Stimulated activated CD4-positive, alpha-beta T cell treated with anti-CD3 and anti-CD28 coated beads, Interleukin-1b, Interleukin-23, amount 100 ng/mL, for 24 hours (primary cell): ENCODE results near the gene FSIP1.
A peak's percentile ranks its signal among the peaks of the same experiment; 100 is the strongest.

Experiments used
- DNase-seq, 4 experiments: peaks; one replicate each; pipeline ENCODE4 v3.0.0-alpha.2; 2020; ENCODE audit warnings: low read depth in 4 of 4, low spot score in 1 of 4

FSIP1 gene

DNA sequence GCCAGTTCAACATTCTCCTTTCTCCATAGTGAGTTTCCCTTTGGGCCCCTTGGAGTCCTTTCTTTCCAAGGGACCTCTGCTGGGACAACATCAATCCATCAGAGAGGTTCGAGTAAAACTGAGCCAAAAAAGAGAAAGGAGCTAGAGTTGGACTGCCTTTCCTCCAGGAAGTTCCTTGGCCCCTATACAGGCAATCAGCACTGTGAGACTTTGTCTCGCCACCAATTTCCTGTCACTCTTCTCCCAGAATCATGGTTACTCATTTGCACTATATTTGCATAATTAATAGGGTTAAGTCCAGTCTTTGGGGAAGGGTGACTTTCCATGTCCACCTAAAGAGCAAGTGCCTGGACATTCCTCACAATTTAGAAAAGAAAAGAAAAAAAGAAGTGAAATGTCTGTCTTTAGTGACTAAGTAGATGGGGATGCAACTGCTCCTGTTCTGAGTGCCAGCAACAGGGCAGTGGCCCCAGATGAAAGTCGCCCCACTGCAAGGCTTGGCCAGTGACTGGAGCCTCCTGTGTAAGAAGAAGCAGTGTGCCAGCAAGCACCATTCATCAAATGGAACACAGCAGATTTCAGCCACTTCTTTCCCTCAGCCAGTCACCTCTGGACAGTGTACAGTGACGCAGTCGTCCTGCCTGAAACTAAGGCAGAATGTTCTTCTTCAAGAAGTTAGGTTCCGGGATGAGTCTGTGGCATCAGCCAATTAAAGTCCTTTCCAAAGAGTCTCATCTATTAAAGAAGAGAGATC, 91.6 kb downstream of the FSIP1 start:
- no peak for DNase-seq

GRCh38 chr15:39687965-39688364, 94.7 kb downstream of the FSIP1 start:
- no peak for DNase-seq

DNA sequence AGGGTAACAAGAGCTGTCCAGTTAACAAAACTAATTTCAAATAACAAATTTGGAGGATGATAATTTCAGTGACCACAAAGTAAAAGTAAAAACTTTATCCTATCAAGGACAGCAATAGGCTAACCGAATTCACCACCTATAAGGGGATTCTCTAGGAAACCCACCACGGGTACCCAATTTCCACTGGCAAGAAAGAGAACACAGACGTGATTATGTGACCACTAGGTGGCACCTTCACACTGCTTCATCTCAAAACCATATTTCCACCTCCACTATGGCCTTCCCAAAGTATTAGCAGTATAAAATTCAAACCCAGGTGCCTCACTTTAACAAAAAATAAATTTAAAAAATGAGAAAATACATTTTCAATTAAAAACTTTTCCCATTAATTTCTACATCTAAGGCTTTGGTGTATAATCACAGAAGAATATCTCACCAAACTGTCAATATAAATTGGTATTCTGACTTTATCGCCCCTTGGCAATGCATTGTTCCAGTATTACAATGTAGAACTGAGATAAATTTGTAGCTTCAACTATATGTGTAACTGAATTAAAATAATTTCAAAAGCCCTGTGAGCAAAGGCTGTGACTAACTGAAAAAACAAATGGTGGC, 96.5 kb downstream of the FSIP1 start:
- peak in 2 of 4 experiments; percentile 1 to 4 for DNase-seq

- DNase-seq = no peak
These were observed 97.3 kb downstream of the FSIP1 start for GRCh38 chr15:39685367-39685766.

- DNase-seq = no peak
These were observed 98.4 kb downstream of the FSIP1 start for GRCh38 chr15:39684233-39684632.

- DNase-seq = no peak
These were observed 100.3 kb downstream of the FSIP1 start for GRCh38 chr15:39682366-39682765.

- DNase-seq = no peak
These were observed 101.8 kb downstream of the FSIP1 start for GRCh38 chr15:39680868-39681267.

GRCh38 chr15:39672666-39673065, 110.0 kb downstream of the FSIP1 start:
- DNase-seq = no peak

DNA sequence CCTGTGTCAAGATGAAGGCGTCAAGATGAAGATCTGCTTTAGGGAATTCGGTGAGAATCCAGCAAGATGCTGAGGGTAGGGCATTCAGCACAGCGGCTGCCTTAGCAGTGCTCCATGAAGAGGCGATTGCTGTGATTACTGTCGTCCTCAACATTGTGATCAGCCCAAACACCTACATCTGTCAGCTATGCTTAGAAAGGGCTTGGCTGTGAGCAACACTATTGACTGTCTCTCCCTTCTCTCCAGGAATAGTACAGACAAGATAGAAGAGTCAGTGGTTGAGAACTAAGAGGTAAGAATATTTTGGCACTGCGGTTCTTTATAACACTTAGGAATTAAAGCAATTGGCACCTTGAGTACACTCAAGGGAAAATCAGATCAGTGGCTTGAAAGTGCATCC, 110.5 kb downstream of the FSIP1 start:
- no peak for DNase-seq

DNA sequence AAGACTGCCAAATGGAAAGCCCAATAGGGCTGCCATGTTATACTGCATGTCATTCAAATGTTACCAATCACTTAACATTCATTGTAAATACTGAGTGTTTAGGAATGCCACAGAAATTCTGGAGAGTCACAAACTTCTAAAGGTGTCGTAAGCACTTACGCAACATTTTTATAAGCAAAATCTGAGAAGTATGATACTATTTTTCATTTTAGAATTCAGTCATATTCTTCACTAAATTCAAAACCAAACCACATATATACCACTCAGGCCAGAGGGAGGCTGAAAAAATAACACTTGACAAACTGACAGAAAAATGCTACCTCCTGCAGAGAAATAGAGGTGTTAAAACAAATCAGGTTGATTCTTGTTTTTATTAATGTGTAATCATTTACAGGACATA, 112.0 kb downstream of the FSIP1 start:
- no peak for DNase-seq

DNA sequence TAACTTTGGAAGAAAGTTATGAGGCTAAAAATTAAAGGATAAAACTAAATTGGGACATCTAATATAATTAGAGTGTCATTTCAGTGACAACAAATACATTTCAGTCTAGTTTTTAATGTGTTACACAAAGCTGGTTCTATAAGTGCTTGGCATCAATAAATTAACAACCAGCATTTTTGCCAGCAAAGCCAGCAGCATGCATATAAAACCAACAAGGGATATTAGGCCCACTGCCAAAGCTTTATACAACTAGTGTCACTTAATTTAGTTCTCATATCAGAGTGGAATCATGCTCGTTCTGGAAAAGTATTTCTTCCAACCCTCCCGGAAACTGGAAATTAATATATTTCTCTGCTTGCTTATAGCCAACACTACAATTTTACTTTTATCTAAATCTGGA, 113.0 kb downstream of the FSIP1 start:
- DNase-seq = no peak

DNA sequence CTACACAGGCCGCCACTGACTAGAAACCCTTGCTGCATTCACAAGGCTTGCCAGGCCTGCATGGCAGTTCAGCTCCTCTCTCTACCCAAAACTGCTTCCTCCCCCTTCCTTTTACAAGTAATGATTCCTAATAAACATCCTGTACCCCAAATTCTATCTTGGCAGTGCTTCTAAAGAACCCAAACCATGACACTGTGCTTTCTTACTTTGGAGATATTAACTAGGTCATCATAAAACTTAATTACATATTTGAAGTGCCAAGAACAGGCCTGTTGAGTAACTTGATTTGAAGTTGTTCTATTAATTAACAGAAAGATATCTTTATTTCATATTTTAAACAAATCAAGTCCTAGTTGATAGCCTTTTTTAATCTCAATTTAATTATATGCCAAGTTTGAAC, 113.4 kb downstream of the FSIP1 start:
- no peak for DNase-seq

GRCh38 chr15:39668457-39668856, 114.2 kb downstream of the FSIP1 start:
- DNase-seq = no peak

DNA sequence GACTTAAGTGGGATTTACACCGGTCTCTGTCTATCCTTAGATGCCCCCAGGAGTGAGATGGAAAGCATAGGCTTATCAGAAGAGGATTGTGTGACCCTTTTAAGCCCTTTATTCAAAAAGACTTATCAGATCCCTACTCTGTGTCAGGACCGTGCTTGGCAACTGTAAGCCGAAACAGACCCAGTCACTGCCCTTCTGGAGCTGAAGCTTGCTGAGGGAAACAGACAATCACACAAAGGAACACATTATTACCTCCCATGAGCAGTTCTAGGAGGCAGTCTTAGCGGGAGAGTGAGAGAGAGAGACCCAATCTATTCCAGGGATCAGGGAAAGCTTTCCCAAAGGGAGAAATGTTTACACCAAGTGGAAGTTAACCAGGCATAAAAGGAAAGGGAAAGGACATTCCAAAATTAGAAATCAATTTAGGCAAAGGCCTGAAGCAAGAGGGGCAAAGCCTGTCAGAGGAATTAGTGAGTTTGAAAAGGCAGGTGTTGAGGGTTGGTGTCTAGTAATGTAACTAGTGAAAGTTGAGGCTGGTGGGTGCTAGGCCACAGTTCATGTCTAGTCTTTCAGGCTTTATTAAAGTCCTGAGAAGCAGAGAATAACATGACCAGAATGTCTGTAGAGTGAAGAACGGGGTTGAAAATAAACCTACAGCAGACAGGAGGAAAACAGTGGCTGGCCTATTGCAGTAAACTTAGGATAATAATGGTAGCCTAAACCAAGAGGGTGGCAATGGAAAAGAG, 115.1 kb downstream of the FSIP1 start:
- DNase-seq = no peak

DNA sequence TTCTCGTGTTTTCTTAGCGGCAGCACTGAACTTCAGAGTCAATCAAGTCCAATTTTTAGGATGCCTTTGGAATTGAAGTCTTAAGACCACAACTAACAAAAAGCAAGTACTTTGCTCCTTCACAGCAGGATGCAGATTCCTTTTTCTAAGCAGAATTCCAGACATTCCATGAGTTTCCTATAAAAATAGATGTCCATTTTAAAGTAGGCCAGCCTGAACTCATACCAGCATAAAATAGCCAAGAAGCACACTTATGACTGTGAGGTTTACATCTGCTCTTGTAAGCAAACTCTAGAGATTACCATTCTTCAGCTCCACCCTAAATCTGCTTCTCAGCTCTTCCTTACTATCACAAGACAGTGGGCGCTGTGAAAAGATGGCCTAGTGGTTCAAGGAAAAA, 116.0 kb downstream of the FSIP1 start:
- DNase-seq = no peak

GRCh38 chr15:39665629-39666250, 116.9 kb downstream of the FSIP1 start:
- no peak for DNase-seq

- DNase-seq = no peak
These were observed 118.9 kb downstream of the FSIP1 start for GRCh38 chr15:39663704-39664250.

DNA sequence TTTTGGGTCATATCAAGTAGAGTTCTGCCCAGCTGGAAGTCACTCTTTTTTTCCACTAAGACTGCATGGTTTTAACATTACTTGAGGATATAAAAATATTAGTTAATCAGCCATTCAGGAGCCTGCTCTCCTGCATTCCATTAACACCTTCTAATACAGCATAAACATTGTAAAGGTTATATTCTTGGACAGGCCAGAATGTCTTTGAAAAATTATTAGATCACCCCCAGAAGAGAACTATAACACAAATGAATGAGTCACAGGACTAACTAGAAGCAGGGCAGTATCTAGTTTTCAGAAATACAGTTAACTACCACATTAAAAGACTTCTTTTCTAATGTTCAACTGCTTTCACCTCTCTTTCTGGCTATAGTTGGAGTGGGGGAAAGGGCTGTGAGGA, 120.9 kb downstream of the FSIP1 start:
- no peak for DNase-seq

DNA sequence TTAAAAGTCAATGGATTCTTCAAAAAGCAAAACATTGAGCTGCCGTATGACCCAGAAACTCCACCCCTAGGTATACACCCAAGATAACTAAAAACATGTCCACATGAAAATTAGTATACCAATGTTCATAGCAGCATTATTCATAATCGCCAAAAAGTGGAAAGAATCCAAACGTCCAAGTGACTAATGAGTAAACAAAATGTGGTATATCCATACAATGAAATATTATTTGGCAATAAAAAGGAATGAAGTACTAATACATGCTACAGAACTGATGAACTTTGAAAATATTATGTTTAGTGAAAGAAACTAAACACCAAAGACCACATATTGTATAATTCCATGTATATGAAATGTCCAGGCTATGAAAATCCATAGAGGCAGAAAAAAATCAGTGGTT, 123.9 kb downstream of the FSIP1 start:
- no peak for DNase-seq

- DNase-seq = no peak
These were observed 125.0 kb downstream of the FSIP1 start for GRCh38 chr15:39657668-39658067.

DNA sequence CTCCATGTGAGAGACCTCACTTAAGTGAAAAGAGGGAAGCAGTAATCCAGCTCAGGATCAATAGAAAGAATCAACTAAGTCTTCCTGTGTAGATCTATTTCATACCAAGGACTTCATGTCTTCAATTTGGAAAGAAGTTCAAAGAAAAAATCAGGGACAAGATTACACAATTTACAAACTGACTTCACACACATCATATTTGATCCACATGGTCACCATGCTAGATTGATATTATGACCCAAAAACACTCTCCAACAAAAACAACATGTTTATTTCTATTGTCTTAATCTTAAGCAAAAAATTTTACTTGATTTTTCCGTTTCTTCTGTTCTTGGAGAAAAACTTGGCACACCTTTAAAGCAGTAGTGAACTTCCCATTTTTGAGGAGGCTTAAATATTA, 125.5 kb downstream of the FSIP1 start:
- DNase-seq = no peak

DNA sequence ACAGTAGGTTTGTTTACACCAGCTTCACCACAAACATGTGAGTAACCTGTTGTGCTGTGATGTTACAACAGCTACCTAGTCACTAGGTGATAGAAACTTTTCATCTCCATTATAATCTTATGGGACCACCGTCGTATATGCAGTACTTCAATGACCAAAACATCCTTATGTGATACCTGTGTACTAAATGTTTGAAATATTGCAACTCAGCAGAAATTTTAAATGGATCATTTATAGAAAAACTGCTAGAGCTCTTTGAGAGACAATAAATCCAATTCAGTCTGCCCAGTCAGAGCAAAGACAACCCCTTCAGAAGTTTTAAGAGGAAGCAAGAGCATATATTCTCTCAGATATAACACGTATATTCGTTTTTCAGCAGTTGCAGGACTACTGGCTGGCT, 128.3 kb downstream of the FSIP1 start:
- no peak for DNase-seq
